HG03064 (cell line): Measurements from ENCODE around the gene GALNT2.

ENCODE experiments used
- ATAC-seq: cut with Tn5 transposase; IDR thresholded peaks from one replicate; pipeline ENCODE4 v1.9.1; 2021; ENCODE audit warnings: low read depth; ENCODE audit not compliant: unreplicated experiment

The GALNT2 gene

GRCh38 chr1:230125640-230126528 lies 58.8 kb downstream of the GALNT2 start:
- ATAC-seq = no peak

- ATAC-seq = no peak
These were observed 59.6 kb downstream of the GALNT2 start for GRCh38 chr1:230126529-230127104.

GRCh38 chr1:230127105-230128054 lies 60.3 kb downstream of the GALNT2 start:
- no peak for ATAC-seq

GRCh38 chr1:230128569-230129285 lies 61.7 kb downstream of the GALNT2 start:
- no peak for ATAC-seq

GRCh38 chr1:230129341-230129740 lies 62.3 kb downstream of the GALNT2 start:
- no peak for ATAC-seq

GRCh38 chr1:230130172-230130944 lies 63.3 kb downstream of the GALNT2 start:
- ATAC-seq = no peak

GRCh38 chr1:230131457-230131856 lies 64.4 kb downstream of the GALNT2 start:
- no peak for ATAC-seq

- no peak for ATAC-seq
These were observed 65.7 kb downstream of the GALNT2 start for GRCh38 chr1:230132758-230133157.

- ATAC-seq = no peak
These were observed 68.7 kb downstream of the GALNT2 start for GRCh38 chr1:230135726-230136125.

- ATAC-seq = no peak
These were observed 69.7 kb downstream of the GALNT2 start for GRCh38 chr1:230136453-230137336.

- no peak for ATAC-seq
These were observed 70.3 kb downstream of the GALNT2 start for GRCh38 chr1:230137337-230137815.

- no peak for ATAC-seq
These were observed 71.7 kb downstream of the GALNT2 start for GRCh38 chr1:230138561-230139239.

- ATAC-seq = no peak
These were observed 72.3 kb downstream of the GALNT2 start for GRCh38 chr1:230139315-230139714.

GRCh38 chr1:230139741-230140140 lies 72.7 kb downstream of the GALNT2 start:
- ATAC-seq = no peak

GRCh38 chr1:230140221-230141020 lies 73.4 kb downstream of the GALNT2 start:
- no peak for ATAC-seq

GRCh38 chr1:230141021-230141648 lies 74.1 kb downstream of the GALNT2 start:
- ATAC-seq = no peak
